HepG2 (cell line): ENCODE data around the gene OTUB2. TPM values are rescaled to one million over a fixed set of nuclear protein-coding genes. Genes with fewer than 3 reads are reported as not detected.

Experiments used
- AGO2 ChIP-seq: fragments of 200-400 bp; formaldehyde crosslinking; optimal IDR thresholded peaks from 2 replicates; pipeline ENCODE3; 2017; ENCODE audit warnings: mild to moderate bottlenecking, low read depth, low read length, moderate library complexity
- ARID2 ChIP-seq: sonication (generic); formaldehyde crosslinking; IDR thresholded peaks from 2 replicates; pipeline ENCODE4 v1.8.1; 2022; ENCODE audit warnings: mild to moderate bottlenecking, missing genetic modification reagents, borderline replicate concordance
- CHCHD3 ChIP-seq: sonication (generic); formaldehyde crosslinking; IDR thresholded peaks from 2 replicates; pipeline ENCODE4 v1.8.0; 2022; ENCODE audit warnings: mild to moderate bottlenecking, missing genetic modification reagents, moderate library complexity
- HOXD1 ChIP-seq: sonication (generic); formaldehyde crosslinking; IDR thresholded peaks from 2 replicates; pipeline ENCODE4 v1.5.0; 2020; ENCODE audit warnings: missing genetic modification reagents
- REXO4 ChIP-seq: sonication (generic); formaldehyde crosslinking; IDR thresholded peaks from 2 replicates; pipeline ENCODE4 v1.8.0; 2022; ENCODE audit warnings: missing genetic modification reagents, mild to moderate bottlenecking, borderline replicate concordance
- YEATS4 ChIP-seq: sonication (generic); formaldehyde crosslinking; IDR thresholded peaks from 2 replicates; pipeline ENCODE4 v1.4.0; 2020; ENCODE audit warnings: missing genetic modification reagents, borderline replicate concordance
- ZNF17 ChIP-seq: sonication (generic); formaldehyde crosslinking; IDR thresholded peaks from 2 replicates; pipeline ENCODE4 v1.5.0; 2020; ENCODE audit warnings: mild to moderate bottlenecking, missing genetic modification reagents
- ZNF33B ChIP-seq: sonication (generic); formaldehyde crosslinking; IDR thresholded peaks from 2 replicates; pipeline ENCODE4 v1.5.1; 2020; ENCODE audit warnings: mild to moderate bottlenecking, missing genetic modification reagents
- polyA plus RNA-seq, 8 experiments: library from polyadenylated mRNA; depleted of rRNA in 3 of 8; stranded (reverse) in 7 of 8; unstranded in 1 of 8; fragments of >200 nt; fragmentation: Illumina TruSeq in 4 of 8; extraction: Trizol in 4 of 8; gene quantifications; 2 replicates each; pipeline versions ENCODE4 v1.2.1 to v1.2.3, GENCODE V29; 2011 to 2016; ENCODE audit warnings: low read depth in 4 of 8, missing spikeins in 1 of 8, mixed read lengths in 1 of 8; ENCODE audit not compliant: insufficient read depth in 1 of 8
- total RNA-seq, 5 experiments: library from RNA; depleted of rRNA; stranded (reverse); fragments of >200 nt; fragmentation: Illumina TruSeq; extraction: Trizol; gene quantifications; 2 replicates each; pipeline ENCODE4 v1.2.3, GENCODE V29; 2016; ENCODE audit warnings: low read depth in 1 of 5
- TF ChIP-seq, protein P1 (sequence below): sonication (generic); formaldehyde crosslinking; IDR thresholded peaks from 2 replicates; pipeline ENCODE4 v1.8.0; 2022; ENCODE audit warnings: mild to moderate bottlenecking, missing genetic modification reagents, borderline replicate concordance
- TF ChIP-seq, protein P2 (sequence below): sonication (generic); formaldehyde crosslinking; IDR thresholded peaks from 2 replicates; pipeline ENCODE4 v1.5.1; 2020; ENCODE audit warnings: mild to moderate bottlenecking, moderate library complexity, missing genetic modification reagents
- TF ChIP-seq, protein P3 (sequence below): sonication (generic); formaldehyde crosslinking; conservative IDR thresholded peaks from 2 replicates; pipeline ENCODE4 v1.4.0; 2020; ENCODE audit warnings: missing genetic modification reagents
- TF ChIP-seq, protein P4 (sequence below): IDR thresholded peaks from 2 replicates; pipeline ENCODE4 v1.6.1; 2016; ENCODE audit warnings: low read depth, borderline replicate concordance
- TF ChIP-seq, protein P5 (sequence below): sonication (generic); formaldehyde crosslinking; IDR thresholded peaks from 2 replicates; pipeline ENCODE4 v1.8.1; 2023; ENCODE audit warnings: mild to moderate bottlenecking, missing genetic modification reagents, borderline replicate concordance
- TF ChIP-seq, protein P6 (sequence below): sonication (generic); formaldehyde crosslinking; IDR thresholded peaks from 2 replicates; pipeline ENCODE4 v1.5.0; 2020; ENCODE audit warnings: missing genetic modification reagents, mild to moderate bottlenecking, borderline replicate concordance
- TF ChIP-seq, protein P7 (sequence below): sonication (generic); formaldehyde crosslinking; conservative IDR thresholded peaks from 2 replicates; pipeline ENCODE4 v1.8.0; 2022; ENCODE audit warnings: mild to moderate bottlenecking, moderate library complexity, missing genetic modification reagents

The OTUB2 gene
- total and polyA plus RNA-seq, 2 of the 13 experiments (the other 11 are each of a cell fraction or from before 2014, with no cell fraction given): 2.2 to 2.4 TPM

DNA sequence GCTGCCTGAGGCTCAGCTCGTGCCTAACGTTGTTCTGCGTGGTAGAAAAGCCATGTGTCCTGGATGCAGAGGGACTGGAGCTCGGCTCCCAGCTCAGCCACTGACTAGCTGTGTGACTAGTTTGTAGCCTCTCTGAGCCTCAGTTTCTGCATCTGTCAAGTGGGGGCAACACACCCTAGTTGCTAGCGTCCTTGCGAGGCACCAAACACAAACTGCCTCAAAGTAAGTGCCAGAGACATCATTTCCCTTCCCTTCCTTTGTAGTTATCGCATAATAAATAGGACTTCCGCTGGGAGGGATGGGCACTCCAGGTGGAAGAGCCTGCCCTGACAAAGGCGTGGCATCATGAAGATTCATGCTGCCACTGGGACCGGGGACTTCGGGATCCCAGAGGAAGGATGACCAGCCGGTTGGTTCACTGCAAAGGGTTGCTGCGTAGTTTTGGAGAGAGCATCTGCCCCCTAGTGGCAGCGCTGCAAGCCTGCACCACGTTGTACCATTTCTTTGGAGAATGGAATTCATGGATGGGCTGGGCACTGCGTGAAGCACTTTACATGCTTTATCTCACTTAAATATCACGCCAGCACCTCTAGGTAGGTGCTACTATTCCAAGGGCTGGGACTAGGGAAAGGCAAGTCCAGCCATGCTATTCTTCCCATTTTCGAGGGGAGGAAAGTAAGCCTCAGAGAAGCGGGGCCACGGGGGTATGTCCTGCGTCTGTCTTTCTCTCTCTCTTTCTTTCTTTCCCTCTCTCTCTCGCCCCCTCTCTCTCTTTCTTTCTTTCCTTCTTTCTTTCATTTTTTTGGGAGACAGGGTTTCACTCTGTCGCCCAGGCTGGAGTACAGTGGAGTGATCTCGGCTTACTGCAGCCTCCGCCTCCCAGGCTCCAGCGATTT is 24.4 kb upstream of the OTUB2 start (continued):
- TF ChIP-seq, protein P1, sequence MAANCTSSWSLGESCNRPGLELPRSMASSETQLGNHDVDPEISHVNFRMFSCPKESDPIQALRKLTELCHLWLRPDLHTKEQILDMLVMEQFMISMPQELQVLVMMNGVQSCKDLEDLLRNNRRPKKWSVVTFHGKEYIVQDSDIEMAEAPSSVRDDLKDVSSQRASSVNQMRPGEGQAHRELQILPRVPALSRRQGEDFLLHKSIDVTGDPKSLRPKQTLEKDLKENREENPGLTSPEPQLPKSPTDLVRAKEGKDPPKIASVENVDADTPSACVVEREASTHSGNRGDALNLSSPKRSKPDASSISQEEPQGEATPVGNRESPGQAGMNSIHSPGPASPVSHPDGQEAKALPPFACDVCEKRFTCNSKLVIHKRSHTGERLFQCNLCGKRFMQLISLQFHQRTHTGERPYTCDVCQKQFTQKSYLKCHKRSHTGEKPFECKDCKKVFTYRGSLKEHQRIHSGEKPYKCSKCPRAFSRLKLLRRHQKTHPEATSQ: no peak
- no peak for TF ChIP-seq ZNF33B
- TF ChIP-seq, protein P2, sequence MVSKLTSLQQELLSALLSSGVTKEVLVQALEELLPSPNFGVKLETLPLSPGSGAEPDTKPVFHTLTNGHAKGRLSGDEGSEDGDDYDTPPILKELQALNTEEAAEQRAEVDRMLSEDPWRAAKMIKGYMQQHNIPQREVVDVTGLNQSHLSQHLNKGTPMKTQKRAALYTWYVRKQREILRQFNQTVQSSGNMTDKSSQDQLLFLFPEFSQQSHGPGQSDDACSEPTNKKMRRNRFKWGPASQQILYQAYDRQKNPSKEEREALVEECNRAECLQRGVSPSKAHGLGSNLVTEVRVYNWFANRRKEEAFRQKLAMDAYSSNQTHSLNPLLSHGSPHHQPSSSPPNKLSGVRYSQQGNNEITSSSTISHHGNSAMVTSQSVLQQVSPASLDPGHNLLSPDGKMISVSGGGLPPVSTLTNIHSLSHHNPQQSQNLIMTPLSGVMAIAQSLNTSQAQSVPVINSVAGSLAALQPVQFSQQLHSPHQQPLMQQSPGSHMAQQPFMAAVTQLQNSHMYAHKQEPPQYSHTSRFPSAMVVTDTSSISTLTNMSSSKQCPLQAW: 0 out of 2 replicates have a peak, but pooled peaks have one; percentile 53
- TF ChIP-seq HOXD1 (CRISPR knock-in tag): no peak
- no peak for TF ChIP-seq YEATS4
- TF ChIP-seq, protein P3, sequence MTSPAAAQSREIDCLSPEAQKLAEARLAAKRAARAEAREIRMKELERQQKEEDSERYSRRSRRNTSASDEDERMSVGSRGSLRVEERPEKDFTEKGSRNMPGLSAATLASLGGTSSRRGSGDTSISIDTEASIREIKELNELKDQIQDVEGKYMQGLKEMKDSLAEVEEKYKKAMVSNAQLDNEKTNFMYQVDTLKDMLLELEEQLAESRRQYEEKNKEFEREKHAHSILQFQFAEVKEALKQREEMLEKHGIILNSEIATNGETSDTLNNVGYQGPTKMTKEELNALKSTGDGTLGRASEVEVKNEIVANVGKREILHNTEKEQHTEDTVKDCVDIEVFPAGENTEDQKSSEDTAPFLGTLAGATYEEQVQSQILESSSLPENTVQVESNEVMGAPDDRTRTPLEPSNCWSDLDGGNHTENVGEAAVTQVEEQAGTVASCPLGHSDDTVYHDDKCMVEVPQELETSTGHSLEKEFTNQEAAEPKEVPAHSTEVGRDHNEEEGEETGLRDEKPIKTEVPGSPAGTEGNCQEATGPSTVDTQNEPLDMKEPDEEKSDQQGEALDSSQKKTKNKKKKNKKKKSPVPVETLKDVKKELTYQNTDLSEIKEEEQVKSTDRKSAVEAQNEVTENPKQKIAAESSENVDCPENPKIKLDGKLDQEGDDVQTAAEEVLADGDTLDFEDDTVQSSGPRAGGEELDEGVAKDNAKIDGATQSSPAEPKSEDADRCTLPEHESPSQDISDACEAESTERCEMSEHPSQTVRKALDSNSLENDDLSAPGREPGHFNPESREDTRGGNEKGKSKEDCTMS (CRISPR knock-in tag): no peak
- no peak for TF ChIP-seq AGO2
- TF ChIP-seq, protein P4, sequence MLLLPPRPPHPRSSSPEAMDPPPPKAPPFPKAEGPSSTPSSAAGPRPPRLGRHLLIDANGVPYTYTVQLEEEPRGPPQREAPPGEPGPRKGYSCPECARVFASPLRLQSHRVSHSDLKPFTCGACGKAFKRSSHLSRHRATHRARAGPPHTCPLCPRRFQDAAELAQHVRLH (CRISPR knock-in tag): peak; percentile 46; the same call in 1 of the 2 replicates
- TF ChIP-seq, protein P5, sequence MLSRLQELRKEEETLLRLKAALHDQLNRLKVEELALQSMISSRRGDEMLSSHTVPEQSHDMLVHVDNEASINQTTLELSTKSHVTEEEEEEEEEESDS: no peak
- no peak for TF ChIP-seq ZNF17
- no peak for TF ChIP-seq CHCHD3 (CRISPR knock-in tag)
- TF ChIP-seq ARID2 (CRISPR knock-in tag): no peak
- TF ChIP-seq, protein P6, sequence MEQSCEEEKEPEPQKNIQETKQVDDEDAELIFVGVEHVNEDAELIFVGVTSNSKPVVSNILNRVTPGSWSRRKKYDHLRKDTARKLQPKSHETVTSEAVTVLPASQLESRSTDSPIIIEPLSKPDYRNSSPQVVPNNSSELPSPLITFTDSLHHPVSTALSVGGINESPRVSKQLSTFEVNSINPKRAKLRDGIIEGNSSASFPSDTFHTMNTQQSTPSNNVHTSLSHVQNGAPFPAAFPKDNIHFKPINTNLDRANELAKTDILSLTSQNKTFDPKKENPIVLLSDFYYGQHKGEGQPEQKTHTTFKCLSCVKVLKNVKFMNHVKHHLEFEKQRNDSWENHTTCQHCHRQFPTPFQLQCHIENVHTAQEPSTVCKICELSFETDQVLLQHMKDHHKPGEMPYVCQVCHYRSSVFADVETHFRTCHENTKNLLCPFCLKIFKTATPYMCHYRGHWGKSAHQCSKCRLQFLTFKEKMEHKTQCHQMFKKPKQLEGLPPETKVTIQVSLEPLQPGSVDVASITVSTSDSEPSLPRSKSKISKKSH: no peak
- TF ChIP-seq REXO4 (CRISPR knock-in tag): no peak
- TF ChIP-seq, protein P7, sequence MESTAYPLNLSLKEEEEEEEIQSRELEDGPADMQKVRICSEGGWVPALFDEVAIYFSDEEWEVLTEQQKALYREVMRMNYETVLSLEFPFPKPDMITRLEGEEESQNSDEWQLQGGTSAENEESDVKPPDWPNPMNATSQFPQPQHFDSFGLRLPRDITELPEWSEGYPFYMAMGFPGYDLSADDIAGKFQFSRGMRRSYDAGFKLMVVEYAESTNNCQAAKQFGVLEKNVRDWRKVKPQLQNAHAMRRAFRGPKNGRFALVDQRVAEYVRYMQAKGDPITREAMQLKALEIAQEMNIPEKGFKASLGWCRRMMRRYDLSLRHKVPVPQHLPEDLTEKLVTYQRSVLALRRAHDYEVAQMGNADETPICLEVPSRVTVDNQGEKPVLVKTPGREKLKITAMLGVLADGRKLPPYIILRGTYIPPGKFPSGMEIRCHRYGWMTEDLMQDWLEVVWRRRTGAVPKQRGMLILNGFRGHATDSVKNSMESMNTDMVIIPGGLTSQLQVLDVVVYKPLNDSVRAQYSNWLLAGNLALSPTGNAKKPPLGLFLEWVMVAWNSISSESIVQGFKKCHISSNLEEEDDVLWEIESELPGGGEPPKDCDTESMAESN: no peak; the same call in 1 of the 2 replicates
